Ishikawa (cell line): ENCODE measurements around the gene PPP1R16B.

ENCODE experiments used
- CEBPB ChIP-seq: IDR thresholded peaks from 2 replicates; pipeline ENCODE4 v1.6.1; 2012
- CREB1 ChIP-seq: IDR thresholded peaks from 2 replicates; pipeline ENCODE4 v1.6.1; 2012; ENCODE audit warnings: low read depth
- EGR1 ChIP-seq: IDR thresholded peaks from 2 replicates; pipeline ENCODE4 v1.6.1; 2012
- EP300 ChIP-seq: IDR thresholded peaks from 2 replicates; pipeline ENCODE4 v1.6.1; 2012; ENCODE audit warnings: borderline replicate concordance
- FOXM1 ChIP-seq: IDR thresholded peaks from 2 replicates; pipeline ENCODE4 v1.6.1; 2012; ENCODE audit warnings: low read depth, borderline replicate concordance
- MAX ChIP-seq: IDR thresholded peaks from 2 replicates; pipeline ENCODE4 v1.6.1; 2012
- NFIC ChIP-seq: IDR thresholded peaks from 2 replicates; pipeline ENCODE4 v1.6.1; 2012
- RAD21 ChIP-seq: IDR thresholded peaks from 2 replicates; pipeline ENCODE4 v1.6.1; 2012; ENCODE audit warnings: low read depth
- TCF12 ChIP-seq: IDR thresholded peaks from 2 replicates; pipeline ENCODE4 v1.6.1; 2012; ENCODE audit warnings: low read depth
- TEAD4 ChIP-seq: IDR thresholded peaks from 2 replicates; pipeline ENCODE4 v1.6.1; 2012
- USF1 ChIP-seq: IDR thresholded peaks from 2 replicates; pipeline ENCODE4 v1.6.1; 2012
- YY1 ChIP-seq: IDR thresholded peaks from 2 replicates; pipeline ENCODE4 v1.6.1; 2012; ENCODE audit warnings: low read depth
- TF ChIP-seq, protein P1 (sequence below): IDR thresholded peaks from 2 replicates; pipeline ENCODE4 v1.6.1; 2012; ENCODE audit warnings: low read depth, mild to moderate bottlenecking

GRCh38 chr20:38920411-38920810, 114.9 kb downstream of the PPP1R16B start:
- TF ChIP-seq CREB1: no peak
- TF ChIP-seq FOXM1: no peak
- no peak for TF ChIP-seq MAX
- TF ChIP-seq, protein P1, sequence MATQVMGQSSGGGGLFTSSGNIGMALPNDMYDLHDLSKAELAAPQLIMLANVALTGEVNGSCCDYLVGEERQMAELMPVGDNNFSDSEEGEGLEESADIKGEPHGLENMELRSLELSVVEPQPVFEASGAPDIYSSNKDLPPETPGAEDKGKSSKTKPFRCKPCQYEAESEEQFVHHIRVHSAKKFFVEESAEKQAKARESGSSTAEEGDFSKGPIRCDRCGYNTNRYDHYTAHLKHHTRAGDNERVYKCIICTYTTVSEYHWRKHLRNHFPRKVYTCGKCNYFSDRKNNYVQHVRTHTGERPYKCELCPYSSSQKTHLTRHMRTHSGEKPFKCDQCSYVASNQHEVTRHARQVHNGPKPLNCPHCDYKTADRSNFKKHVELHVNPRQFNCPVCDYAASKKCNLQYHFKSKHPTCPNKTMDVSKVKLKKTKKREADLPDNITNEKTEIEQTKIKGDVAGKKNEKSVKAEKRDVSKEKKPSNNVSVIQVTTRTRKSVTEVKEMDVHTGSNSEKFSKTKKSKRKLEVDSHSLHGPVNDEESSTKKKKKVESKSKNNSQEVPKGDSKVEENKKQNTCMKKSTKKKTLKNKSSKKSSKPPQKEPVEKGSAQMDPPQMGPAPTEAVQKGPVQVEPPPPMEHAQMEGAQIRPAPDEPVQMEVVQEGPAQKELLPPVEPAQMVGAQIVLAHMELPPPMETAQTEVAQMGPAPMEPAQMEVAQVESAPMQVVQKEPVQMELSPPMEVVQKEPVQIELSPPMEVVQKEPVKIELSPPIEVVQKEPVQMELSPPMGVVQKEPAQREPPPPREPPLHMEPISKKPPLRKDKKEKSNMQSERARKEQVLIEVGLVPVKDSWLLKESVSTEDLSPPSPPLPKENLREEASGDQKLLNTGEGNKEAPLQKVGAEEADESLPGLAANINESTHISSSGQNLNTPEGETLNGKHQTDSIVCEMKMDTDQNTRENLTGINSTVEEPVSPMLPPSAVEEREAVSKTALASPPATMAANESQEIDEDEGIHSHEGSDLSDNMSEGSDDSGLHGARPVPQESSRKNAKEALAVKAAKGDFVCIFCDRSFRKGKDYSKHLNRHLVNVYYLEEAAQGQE: no peak
- TF ChIP-seq EP300: no peak
- no peak for TF ChIP-seq TEAD4
- TF ChIP-seq TCF12: no peak
- no peak for TF ChIP-seq NFIC
- TF ChIP-seq CEBPB: no peak
- TF ChIP-seq YY1: no peak
- TF ChIP-seq RAD21: no peak
- TF ChIP-seq USF1: no peak
- no peak for TF ChIP-seq EGR1
